ENCODE measurements around the gene GALNT11. TPM values are rescaled to one million over a fixed set of nuclear protein-coding genes. Genes with fewer than 3 reads are reported as not detected.

The GALNT11 gene
- polyA plus RNA-seq, 3 donors: 17.7 to 25.9 (median 20.6) TPM

DNA sequence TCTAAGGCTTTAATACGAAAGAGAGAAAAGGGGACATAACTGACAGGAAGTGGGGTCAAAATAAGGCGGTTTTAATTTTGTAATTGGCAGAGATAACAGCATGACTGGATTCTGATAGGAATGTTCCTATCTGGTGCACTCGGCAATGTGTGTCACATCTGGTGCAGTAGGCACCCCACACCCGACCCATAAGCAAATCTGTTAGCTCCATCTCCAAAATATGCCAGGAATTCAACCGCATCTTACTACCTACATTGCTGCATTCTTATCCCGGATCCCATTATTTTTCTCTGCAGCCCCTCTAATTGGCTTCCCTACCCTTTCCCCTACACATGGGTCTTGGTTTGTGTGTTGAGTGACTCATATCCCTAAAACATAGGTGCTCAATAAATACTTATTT, 19.1 kb upstream of the GALNT11 start:
- H3K9me3 Mint-ChIP-seq: peaks cover 0 to 3% (median 1%) of the 10 kb centered on the region in 7 donors
- TF ChIP-seq, protein P1, sequence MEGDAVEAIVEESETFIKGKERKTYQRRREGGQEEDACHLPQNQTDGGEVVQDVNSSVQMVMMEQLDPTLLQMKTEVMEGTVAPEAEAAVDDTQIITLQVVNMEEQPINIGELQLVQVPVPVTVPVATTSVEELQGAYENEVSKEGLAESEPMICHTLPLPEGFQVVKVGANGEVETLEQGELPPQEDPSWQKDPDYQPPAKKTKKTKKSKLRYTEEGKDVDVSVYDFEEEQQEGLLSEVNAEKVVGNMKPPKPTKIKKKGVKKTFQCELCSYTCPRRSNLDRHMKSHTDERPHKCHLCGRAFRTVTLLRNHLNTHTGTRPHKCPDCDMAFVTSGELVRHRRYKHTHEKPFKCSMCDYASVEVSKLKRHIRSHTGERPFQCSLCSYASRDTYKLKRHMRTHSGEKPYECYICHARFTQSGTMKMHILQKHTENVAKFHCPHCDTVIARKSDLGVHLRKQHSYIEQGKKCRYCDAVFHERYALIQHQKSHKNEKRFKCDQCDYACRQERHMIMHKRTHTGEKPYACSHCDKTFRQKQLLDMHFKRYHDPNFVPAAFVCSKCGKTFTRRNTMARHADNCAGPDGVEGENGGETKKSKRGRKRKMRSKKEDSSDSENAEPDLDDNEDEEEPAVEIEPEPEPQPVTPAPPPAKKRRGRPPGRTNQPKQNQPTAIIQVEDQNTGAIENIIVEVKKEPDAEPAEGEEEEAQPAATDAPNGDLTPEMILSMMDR (IDR thresholded peaks at IDR 0.05): no peak
- H3K36me3 Mint-ChIP-seq: no peaks in the 10 kb centered on the region
- no peaks in the 10 kb centered on the region for H3K79me2 ChIP-seq (ENCODE audit: insufficient read depth, low read length)
- H3K36me3 ChIP-seq (replicated peaks in 1 of 2; ENCODE audit: control insufficient read depth in 1 of 2, insufficient read depth in 2 of 2, low read length in 2 of 2): no peaks in the 10 kb centered on the region
- peaks cover 0 to 3% of the 10 kb centered on the region in 2 donors for H3K27me3 ChIP-seq (ENCODE audit: control insufficient read depth in 2 of 2, insufficient read depth in 2 of 2, low read length in 2 of 2)
- no peak for DNase-seq
- no peaks in the 10 kb centered on the region for H3K4me1 Mint-ChIP-seq
- no peak overlapping the region for H3K4me2 ChIP-seq (replicated peaks; ENCODE audit: extremely low read depth, low read length, poor library complexity, severe bottlenecking)
- H2AFZ ChIP-seq (ENCODE audit: insufficient read depth, low read depth, low read length, poor library complexity, severe bottlenecking): no peak overlapping the region
- 60% methylated on average over 1 of the region's 6 CpGs for WGBS (ENCODE audit: insufficient coverage)
- no peak overlapping the region for H3K27ac ChIP-seq (ENCODE audit: low read depth in 1 of 2, low read length in 2 of 2)
- no peaks in the 10 kb centered on the region for H4K20me1 ChIP-seq (ENCODE audit: insufficient read depth, low read length)
- no peak overlapping the region for H3K9ac ChIP-seq (ENCODE audit: insufficient read depth, low read length, poor library complexity, severe bottlenecking)
- intact Hi-C loops (cut with micrococcal nuclease): no loop called here
- peaks cover 0 to 6% (median 4%) of the 10 kb centered on the region in 3 donors for H3K27me3 Mint-ChIP-seq (ENCODE audit: low read depth in 3 of 3)
- H3K9me3 ChIP-seq (replicated peaks in 1 of 2; ENCODE audit: control insufficient read depth in 1 of 2, insufficient read depth in 1 of 2, low read length in 2 of 2): no peaks in the 10 kb centered on the region
- H3K4me1 ChIP-seq (ENCODE audit: control insufficient read depth in 1 of 2, insufficient read depth in 2 of 2, low read length in 2 of 2): no peaks in the 10 kb centered on the region
- no peak overlapping the region for H3K4me3 ChIP-seq (replicated peaks in 1 of 3; ENCODE audit: low read depth in 2 of 3, low read length in 3 of 3)
- no peak overlapping the region for H3K4me3 Mint-ChIP-seq
- H3K27ac Mint-ChIP-seq: no peak overlapping the region

DNA sequence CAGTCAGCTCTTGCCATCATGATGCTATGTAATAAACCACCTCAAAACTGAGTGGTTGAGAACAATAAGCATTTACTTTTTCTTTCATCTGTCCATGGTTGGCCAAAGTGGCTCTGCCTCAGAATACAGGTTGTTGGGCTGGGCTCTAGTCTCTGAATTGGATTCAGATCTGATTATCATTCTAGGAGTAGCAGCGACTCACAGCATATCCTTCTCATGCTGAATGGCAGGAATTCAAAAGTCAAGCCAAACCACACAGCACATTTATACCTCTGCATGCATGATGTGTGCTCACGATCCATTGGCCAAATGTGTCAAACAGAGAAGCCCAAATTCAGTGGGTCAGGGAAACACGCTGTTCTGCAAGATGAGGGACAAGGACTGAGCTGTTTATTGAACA, 13.6 kb upstream of the GALNT11 start:
- 100% methylated on average over 1 of the region's 3 CpGs for WGBS (ENCODE audit: insufficient coverage)
- Mint-ChIP-seq H3K4me1 (no peaks in the 10 kb centered on the region), H3K36me3 (no peaks in the 10 kb centered on the region), H3K27ac (no peak overlapping the region), H3K4me3 (no peak overlapping the region), H3K27me3 (ENCODE audit: low read depth in 3 of 3) (peaks cover 0 to 5% (median 4%) of the 10 kb centered on the region in 3 donors), H3K9me3 (peaks cover 2 to 9% (median 5%) of the 10 kb centered on the region in 7 donors)
- Histone ChIP-seq H3K36me3 (replicated peaks in 1 of 2; ENCODE audit: control insufficient read depth in 1 of 2, insufficient read depth in 2 of 2, low read length in 2 of 2) (no peaks in the 10 kb centered on the region), H3K9me3 (replicated peaks in 1 of 2; ENCODE audit: control insufficient read depth in 1 of 2, insufficient read depth in 1 of 2, low read length in 2 of 2) (no peaks in the 10 kb centered on the region), H3K4me3 (replicated peaks in 1 of 3; ENCODE audit: low read depth in 2 of 3, low read length in 3 of 3) (no peak overlapping the region), H3K27ac (ENCODE audit: low read depth in 1 of 2, low read length in 2 of 2) (no peak overlapping the region), H3K79me2 (ENCODE audit: insufficient read depth, low read length) (no peaks in the 10 kb centered on the region), H3K27me3 (ENCODE audit: control insufficient read depth in 2 of 2, insufficient read depth in 2 of 2, low read length in 2 of 2) (no peaks in the 10 kb centered on the region), H4K20me1 (ENCODE audit: insufficient read depth, low read length) (no peaks in the 10 kb centered on the region), H3K4me2 (replicated peaks; ENCODE audit: extremely low read depth, low read length, poor library complexity, severe bottlenecking) (no peak overlapping the region), H2AFZ (ENCODE audit: insufficient read depth, low read depth, low read length, poor library complexity, severe bottlenecking) (no peak overlapping the region), H3K4me1 (ENCODE audit: control insufficient read depth in 1 of 2, insufficient read depth in 2 of 2, low read length in 2 of 2) (no peaks in the 10 kb centered on the region), H3K9ac (ENCODE audit: insufficient read depth, low read length, poor library complexity, severe bottlenecking) (no peak overlapping the region)
- intact Hi-C loops (cut with micrococcal nuclease): no loop called here
- TF ChIP-seq, protein P1 (IDR thresholded peaks at IDR 0.05): no peak
- DNase-seq: no peak

Data from CD14-positive monocyte (primary cell).